ENCODE measurements around the gene PCNT.

PCNT gene

DNA sequence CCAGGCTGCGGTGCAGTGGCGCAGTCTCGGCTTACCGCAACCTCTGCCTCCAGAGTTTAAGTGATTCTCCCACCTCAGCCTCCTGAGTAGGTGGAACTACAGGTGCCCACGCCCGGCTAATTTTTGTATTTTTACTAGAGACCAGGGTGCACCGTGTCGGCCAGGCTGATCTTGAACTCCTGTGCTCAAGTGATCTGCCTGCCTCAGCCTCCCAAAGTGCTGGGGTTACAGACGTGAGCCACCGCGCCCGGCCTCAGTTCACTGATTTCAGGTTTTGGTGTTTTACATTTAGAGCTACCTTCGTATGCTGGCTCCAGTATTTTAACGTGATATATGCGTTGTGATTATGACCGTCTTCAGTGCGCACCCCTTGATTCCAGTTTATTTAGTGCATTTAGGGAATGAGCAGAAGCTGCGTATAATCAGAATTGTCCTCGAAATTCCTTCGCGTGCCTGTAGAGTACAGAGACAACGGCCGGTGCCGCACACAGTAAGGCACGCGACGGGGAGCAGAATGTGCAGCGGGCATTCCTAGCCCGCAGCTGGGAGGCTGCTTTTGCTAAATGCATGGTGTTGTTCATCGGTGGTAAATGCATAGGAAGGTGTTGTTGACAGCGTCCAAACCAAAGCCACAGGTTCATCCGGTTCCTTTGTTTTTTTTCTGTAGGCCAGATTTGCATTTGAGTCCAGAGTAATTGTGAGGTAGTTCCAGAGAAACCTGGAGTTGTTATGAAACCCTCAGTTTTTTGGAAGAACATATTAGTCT, 85.9 kb downstream of the PCNT start:
- no peak for DNase-seq (ENCODE audit: low spot score)

DNA sequence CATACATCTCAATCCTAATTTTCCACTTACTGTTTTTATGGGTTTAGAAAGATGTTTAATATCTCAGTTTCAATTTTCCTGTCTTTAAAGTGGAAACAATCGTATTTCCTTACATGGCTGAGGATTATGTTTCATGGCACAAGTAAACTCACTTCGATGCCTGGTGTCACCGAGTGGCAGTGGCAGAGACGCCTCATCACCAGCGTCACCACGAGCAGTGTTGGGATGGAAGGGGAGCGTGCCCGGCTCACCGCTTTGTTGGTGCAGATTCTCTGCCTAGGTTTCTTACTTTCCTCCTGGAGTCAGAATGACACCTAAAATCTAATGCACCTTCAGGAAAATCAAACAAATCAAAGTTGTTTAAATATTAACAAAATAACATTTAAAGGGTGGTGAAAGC, 86.6 kb downstream of the PCNT start:
- DNase-seq (ENCODE audit: low spot score): no peak

- DNase-seq (ENCODE audit: low spot score): no peak
These were observed 87.3 kb downstream of the PCNT start for GRCh38 chr21:46411236-46411635.

DNA sequence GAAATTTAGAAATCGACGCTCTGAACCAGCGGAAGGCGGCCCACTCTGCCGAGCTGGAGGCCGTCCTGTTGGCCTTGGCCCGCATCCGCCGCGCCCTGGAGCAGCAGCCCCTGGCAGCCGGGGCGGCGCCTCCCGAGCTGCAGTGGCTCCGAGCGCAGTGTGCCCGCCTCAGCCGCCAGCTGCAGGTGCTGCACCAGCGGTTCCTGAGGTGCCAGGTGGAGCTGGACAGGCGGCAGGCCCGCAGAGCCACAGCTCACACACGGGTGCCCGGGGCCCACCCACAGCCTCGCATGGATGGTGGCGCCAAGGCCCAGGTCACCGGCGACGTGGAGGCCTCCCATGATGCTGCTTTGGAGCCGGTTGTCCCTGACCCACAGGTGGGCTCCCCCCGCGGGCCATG, 87.7 kb downstream of the PCNT start:
- DNase-seq (ENCODE audit: low spot score): no peak

- DNase-seq (ENCODE audit: low spot score): no peak
These were observed 88.8 kb downstream of the PCNT start for GRCh38 chr21:46412521-46413364.

GRCh38 chr21:46413365-46413696, 89.4 kb downstream of the PCNT start:
- no peak for DNase-seq (ENCODE audit: low spot score)

GRCh38 chr21:46414965-46415275, 91.0 kb downstream of the PCNT start:
- DNase-seq (ENCODE audit: low spot score): no peak

DNA sequence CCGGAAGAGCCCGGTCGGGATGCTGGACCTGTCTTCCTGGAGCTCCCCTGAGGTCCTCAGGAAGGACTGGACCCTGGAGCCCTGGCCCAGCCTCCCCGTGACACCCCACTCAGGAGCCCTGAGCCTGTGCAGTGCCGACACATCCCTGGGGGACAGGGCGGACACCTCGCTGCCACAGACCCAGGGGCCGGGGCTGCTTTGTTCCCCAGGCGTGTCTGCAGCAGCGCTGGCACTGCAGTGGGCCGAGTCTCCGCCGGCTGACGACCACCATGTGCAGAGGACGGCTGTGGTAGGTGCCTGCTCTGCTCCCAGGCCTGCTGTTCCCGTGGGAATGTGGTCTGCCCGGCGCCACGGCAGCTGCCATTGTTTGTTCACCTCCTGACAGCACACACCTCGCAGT, 92.6 kb downstream of the PCNT start:
- no peak for DNase-seq (ENCODE audit: low spot score)

GRCh38 chr21:46418265-46418946, 94.5 kb downstream of the PCNT start:
- no peak for DNase-seq (ENCODE audit: low spot score)

DNA sequence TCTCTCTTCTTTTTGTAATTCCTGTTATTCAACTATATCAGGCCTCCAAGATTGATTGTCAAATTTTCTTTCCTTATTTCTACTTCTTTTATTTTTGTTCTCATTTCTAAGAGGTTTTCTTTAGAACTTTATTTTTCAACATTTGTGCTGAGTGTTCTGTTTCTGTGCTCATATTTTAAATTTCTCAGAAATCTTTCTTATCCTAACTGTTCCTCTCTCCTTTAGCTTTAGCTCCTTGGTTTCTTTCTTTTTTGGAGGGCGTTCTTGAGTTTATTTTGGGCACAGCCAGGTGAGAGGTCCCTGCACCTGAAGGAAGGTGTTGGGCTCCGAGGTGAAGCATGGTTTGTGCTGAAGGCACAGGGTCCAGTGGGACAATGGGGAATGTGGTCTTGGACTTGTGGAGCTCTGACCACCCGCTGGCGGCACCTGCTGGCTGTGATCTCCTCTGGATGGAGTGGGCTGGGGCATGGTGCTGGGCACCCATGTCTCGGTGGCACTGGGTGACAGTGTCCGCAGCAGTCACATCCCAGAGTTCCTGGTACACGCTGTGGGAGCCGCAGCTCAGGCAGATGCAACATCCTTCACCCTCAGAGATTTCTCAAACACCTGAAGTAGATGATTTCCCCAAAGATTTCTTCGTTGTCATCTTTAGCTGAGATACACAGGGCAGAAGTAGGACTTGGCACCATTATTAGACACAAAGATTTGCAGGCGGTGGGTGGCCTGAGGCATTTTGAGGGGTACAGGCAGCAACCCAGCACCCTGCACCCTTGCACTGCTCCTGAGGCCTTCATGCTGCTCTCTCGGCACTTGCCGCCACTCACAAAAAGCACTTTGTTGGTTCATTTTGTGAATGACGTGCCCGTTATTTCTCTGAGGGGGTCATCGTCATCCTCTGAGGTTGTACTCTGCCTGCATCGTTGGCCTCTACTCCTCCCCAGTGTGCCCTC, 96.6 kb downstream of the PCNT start:
- no peak for DNase-seq (ENCODE audit: low spot score)

GRCh38 chr21:46421191-46421750, 97.3 kb downstream of the PCNT start:
- no peak for DNase-seq (ENCODE audit: low spot score)

DNA sequence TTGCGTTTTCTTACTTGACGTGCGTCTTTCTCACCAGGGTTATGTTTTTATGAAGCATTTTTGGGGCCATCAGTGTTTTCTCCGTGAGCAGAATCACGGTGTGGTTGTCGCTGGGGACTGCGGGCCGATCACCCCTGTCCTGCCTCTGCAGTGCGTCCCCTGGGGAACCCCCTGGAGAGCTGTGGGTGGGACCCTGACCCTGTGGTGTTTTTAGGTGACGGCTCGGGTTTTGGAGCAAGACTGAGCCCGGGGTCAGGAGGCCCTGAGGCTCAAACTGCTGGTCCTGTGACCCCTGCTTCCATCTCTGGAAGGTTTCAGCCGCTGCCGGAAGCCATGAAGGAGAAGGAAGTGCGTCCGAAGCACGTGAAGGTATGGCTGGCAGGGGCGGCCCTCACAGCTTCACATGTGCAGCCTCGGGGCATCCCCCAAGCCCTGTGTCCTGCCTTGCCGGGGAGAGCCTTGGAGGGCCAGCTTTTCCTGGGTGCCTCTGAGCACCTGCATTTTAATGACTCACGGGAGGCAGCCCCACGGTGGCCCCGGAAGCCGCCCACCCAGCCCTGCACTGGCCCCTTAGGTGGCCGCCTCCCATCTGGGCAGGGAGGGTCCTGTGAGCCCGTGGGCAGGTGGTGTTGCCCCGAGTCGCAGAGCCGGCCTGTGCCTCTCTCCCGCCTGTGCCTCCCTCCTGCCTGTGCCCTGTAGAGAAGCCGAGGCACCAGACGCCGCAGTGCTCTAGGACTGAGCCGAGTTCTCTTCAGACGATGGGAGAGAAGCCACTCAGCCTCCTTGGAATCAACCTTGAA, 98.0 kb downstream of the PCNT start:
- DNase-seq (ENCODE audit: low spot score): no peak

DNA sequence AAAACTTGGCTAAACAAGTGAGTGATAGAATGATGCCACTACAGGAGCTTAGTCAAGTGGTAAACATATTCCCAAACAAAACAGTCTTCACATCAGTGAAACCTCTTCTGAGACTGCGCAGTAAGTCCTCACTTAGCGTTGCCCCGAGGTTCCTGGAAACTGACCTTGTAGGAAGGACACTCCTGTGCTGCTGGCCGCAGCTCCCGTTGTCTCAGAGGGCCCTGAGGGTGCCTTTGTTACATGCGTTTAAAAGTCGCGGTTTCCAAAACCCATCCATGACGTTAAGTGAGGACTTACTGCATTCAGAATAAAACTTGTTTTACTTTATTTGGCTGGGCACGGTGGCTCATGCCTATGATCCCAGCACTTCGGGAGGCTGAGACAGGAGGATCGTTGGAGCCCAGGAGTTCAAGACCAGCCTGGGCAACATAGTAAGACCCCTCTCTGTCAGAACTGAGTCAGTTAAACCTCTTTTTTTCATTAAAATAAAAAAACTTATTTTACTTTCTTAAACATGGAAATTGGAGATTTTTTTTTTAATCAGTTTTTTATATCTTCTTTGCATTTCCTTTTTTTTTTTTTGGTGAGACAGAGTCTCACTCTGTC, 98.8 kb downstream of the PCNT start:
- no peak for DNase-seq (ENCODE audit: low spot score)

GRCh38 chr21:46423546-46424038, 99.6 kb downstream of the PCNT start:
- DNase-seq (ENCODE audit: low spot score): no peak

GRCh38 chr21:46424039-46424591, 100.2 kb downstream of the PCNT start:
- no peak for DNase-seq (ENCODE audit: low spot score)

- DNase-seq (ENCODE audit: low spot score): no peak
These were observed 100.7 kb downstream of the PCNT start for GRCh38 chr21:46424621-46425020.

DNA sequence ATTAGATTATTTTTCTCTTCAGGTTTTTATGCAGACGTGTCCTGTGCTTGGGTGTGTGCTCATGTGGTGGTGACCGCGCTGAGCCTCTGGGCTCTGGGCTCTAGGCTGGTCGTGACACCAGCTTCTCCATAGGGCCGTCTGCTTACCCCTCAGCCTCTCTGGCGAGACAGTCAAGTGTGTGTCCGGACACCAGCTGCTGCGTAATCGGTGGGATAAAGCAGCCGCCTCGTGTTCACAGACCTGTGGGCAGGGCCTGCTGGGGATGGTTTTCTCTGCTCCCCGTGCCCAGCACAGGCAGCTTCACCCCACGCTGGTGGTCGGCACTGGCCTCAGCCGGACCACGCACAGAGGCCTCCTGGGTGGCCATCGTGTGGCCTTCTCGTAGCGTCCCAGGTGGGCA, 101.1 kb downstream of the PCNT start:
- DNase-seq (ENCODE audit: low spot score): no peak

DNA sequence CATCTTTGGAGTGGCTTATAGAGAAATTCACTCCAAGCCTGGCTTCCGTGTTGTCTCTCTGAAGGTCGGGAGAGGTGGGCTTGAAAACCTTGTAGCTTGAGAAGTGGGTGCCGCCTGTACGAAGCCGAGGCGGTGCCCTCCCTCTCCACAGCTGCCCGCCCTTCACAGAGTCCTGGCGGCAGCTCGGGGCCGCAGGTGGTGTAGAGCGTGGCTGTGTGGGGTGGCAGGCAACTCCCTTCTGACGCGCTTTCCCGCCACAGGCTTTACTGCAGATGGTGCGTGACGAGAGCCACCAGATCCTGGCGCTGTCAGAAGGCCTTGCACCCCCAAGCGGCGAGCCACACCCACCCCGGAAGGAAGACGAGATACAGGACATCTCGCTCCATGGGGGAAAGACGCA, 101.6 kb downstream of the PCNT start:
- DNase-seq (ENCODE audit: low spot score): no peak

DNA sequence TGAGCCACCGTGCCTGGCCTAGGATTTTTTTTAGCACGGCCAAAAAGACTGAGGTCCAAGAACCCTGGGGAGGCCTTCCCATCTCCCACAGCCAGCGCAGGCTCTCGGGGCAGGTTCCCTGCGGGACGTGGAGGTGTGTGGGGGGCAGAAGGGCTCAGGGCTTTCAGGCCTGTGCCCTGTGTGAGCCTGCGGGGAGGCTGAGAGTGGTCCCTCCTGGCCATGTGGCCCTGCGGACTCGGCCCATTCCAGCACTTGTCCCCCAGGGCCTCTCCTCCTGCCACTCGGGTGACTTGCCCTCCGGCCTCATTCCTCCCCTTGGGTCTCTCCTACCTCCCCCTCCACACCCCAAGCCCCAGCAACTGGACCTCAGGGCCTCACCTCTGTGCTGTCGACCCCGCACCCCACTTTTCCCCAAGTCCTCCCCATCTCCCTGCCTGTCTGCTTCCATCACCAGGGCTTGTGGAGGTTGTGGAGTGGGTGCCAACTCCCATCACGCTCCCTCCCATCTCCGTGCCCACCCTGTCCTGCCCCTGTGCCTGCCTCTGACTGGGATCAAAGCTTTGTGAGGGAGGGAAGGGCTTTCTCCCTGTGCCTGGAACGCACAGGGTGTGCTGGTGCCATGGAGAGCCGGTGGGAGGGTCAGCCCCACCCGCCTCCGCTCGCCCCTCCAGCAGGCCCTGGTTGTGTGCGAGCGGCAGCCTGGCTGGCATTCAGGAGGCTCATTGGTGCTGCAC, 102.5 kb downstream of the PCNT start:
- DNase-seq (ENCODE audit: low spot score): no peak
